IgD-negative memory B cell (primary cell): ENCODE measurements around the gene ASCL2. TPM values are rescaled to one million over a fixed set of nuclear protein-coding genes. Genes with fewer than 3 reads are reported as not detected.
A peak's percentile ranks its signal among the peaks of the same experiment; 100 is the strongest.

Experiments used
- H3K27ac Mint-ChIP-seq, 3 donors: one replicate each; pipeline ENCODE4 v1.8.0; 2020 to 2022; ENCODE audit warnings: mild to moderate bottlenecking in 3 of 3, mixed read lengths in 3 of 3, moderate library complexity in 1 of 3
- H3K27me3 Mint-ChIP-seq: one replicate; pipeline ENCODE4 v1.8.0; 2021; ENCODE audit warnings: mixed read lengths
- H3K36me3 Mint-ChIP-seq: one replicate; pipeline ENCODE4 v1.8.0; 2020; ENCODE audit warnings: mild to moderate bottlenecking, mixed read lengths
- H3K4me1 Mint-ChIP-seq, 3 donors: one replicate each; pipeline ENCODE4 v1.8.0; 2020 to 2022; ENCODE audit warnings: mixed read lengths in 3 of 3, mild to moderate bottlenecking in 1 of 3
- H3K4me3 Mint-ChIP-seq, 4 donors: one replicate each; pipeline ENCODE4 v1.8.0; 2020 to 2022; ENCODE audit warnings: mild to moderate bottlenecking in 4 of 4, mixed read lengths in 4 of 4, moderate library complexity in 3 of 4
- H3K9me3 Mint-ChIP-seq, 3 donors: one replicate each; pipeline ENCODE4 v1.8.0; 2020 to 2021; ENCODE audit warnings: mixed read lengths in 3 of 3, mild to moderate bottlenecking in 1 of 3
- polyA plus RNA-seq: library from polyadenylated mRNA; unstranded; fragments of 300-500 nt; fragmentation: Illumina TruSeq; gene quantifications from one replicate; pipeline ENCODE4 v1.2.3, GENCODE V29; 2021

Gene ASCL2
- polyA plus RNA-seq, 1 donor from 2014 or later, result 5.0 TPM

- no peak overlapping the region for H3K4me3 Mint-ChIP-seq
- no peak overlapping the region for H3K27ac Mint-ChIP-seq
- no peaks in the 10 kb centered on the region for H3K9me3 Mint-ChIP-seq
- no peaks in the 10 kb centered on the region for H3K27me3 Mint-ChIP-seq
- H3K36me3 Mint-ChIP-seq, result no peaks in the 10 kb centered on the region
- H3K4me1 Mint-ChIP-seq, result peaks cover 0 to 2% (median 0%) of the 10 kb centered on the region in 3 donors
Observed at GRCh38 chr11:2311353-2312133, 41.2 kb upstream of the ASCL2 start.

GRCh38 chr11:2310786-2311352, 40.5 kb upstream of the ASCL2 start:
- Mint-ChIP-seq H3K4me1 (peaks cover 0 to 7% (median 2%) of the 10 kb centered on the region in 3 donors), H3K27me3 (no peaks in the 10 kb centered on the region), H3K4me3 (no peak overlapping the region), H3K9me3 (no peaks in the 10 kb centered on the region), H3K27ac (no peak overlapping the region), H3K36me3 (no peaks in the 10 kb centered on the region)

DNA sequence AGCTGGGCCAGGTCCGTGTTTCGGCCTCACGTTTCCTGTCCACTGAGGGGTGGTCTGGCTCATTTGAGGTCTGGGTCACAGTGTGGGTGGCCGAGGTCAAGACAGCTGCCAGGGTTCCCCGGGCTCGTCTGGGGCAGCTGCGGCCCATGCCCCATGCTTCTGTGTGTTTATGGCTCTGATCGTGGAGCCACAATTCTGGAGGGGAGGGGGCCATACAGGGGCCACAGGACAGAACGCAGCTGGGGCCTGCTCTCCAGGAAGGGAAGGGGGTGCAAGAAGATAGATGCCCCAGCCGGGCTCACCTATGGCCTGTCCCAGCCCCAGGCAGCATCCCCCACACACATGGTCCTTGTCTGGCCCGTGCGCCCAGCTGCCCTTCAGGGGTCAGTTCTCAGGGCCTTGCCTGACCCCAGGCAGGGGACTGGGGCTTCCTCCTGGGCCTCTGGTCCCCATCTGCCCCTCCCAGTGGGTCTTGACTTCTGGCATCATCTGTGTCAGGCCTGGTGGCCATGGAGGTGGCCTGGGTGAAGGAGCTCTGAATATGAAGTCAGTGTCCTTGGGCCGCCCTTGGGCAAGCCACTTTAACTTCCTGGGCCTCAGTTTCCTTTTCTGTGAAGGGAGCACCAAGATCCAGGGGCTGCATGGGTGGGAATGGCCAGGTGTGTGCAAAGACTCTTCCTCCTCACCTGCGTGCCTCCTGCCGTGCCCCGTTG, 39.8 kb upstream of the ASCL2 start:
- H3K9me3 Mint-ChIP-seq, result no peaks in the 10 kb centered on the region
- H3K27me3 Mint-ChIP-seq, result no peaks in the 10 kb centered on the region
- H3K4me3 Mint-ChIP-seq, result no peak overlapping the region
- H3K27ac Mint-ChIP-seq, result no peak overlapping the region
- H3K36me3 Mint-ChIP-seq, result no peaks in the 10 kb centered on the region
- H3K4me1 Mint-ChIP-seq, result peaks cover 0 to 13% (median 6%) of the 10 kb centered on the region in 3 donors

DNA sequence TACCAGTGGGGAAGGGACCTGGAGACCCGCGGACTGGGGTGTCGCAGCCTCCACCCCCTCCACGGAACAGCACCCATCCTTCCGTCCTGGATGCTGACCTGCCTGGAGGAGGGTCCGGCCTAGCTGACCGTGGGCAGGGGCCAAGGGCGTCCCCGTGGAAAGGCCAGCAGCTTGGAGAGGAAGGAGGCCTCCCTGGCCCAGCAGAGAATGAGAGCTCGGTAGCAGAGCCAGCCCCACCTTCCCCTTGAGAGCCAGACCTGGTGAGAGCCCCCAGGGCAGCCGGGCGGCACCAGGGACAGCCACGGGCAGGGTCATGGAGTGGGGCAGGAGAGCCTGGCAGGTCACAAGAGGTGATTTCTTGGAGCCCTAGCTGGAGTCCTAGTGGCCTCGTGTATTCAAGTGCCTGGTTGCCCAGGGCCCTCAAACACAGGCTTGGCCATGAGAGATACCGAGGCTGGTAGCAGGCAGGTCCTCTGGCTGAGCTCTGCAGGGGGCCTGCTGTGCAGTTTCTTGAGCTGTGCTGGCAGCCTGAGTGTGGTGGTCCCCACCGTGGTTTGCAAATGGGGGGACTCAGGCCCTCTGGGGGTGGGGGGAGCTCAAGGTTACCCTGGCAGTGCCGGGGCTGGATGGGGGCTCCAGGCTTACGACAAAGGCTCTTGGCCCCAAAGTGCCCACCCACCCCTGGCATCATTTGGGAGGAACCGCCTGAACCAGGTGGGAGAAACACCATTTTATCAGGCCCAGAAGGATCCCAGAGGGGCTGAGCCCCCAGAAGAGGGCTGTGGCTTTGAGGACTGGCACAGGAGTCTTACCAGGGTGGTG, 39.1 kb upstream of the ASCL2 start:
- H3K9me3 Mint-ChIP-seq, result no peaks in the 10 kb centered on the region
- H3K27me3 Mint-ChIP-seq, result no peaks in the 10 kb centered on the region
- H3K4me3 Mint-ChIP-seq, result no peak overlapping the region
- H3K4me1 Mint-ChIP-seq, result peaks cover 0 to 16% (median 8%) of the 10 kb centered on the region in 3 donors
- no peak overlapping the region for H3K27ac Mint-ChIP-seq
- H3K36me3 Mint-ChIP-seq, result no peaks in the 10 kb centered on the region

GRCh38 chr11:2308713-2309112, 38.3 kb upstream of the ASCL2 start:
- Mint-ChIP-seq H3K4me1 (peaks cover 0 to 16% (median 8%) of the 10 kb centered on the region in 3 donors), H3K27ac (no peak overlapping the region), H3K27me3 (no peaks in the 10 kb centered on the region), H3K9me3 (no peaks in the 10 kb centered on the region), H3K36me3 (no peaks in the 10 kb centered on the region), H3K4me3 (no peak overlapping the region)

GRCh38 chr11:2307501-2308331, 37.3 kb upstream of the ASCL2 start:
- Mint-ChIP-seq H3K27ac (no peak overlapping the region), H3K36me3 (no peaks in the 10 kb centered on the region), H3K4me1 (peaks cover 0 to 16% (median 8%) of the 10 kb centered on the region in 3 donors), H3K27me3 (no peaks in the 10 kb centered on the region), H3K9me3 (no peaks in the 10 kb centered on the region), H3K4me3 (peak overlapping the region in 1 of 4 donors; percentile 45)

GRCh38 chr11:2306877-2307500, 36.6 kb upstream of the ASCL2 start:
- no peaks in the 10 kb centered on the region for H3K36me3 Mint-ChIP-seq
- H3K4me1 Mint-ChIP-seq, result peaks cover 0 to 20% (median 12%) of the 10 kb centered on the region in 3 donors
- no peak overlapping the region for H3K4me3 Mint-ChIP-seq
- H3K27me3 Mint-ChIP-seq, result no peaks in the 10 kb centered on the region
- no peaks in the 10 kb centered on the region for H3K9me3 Mint-ChIP-seq
- no peak overlapping the region for H3K27ac Mint-ChIP-seq

DNA sequence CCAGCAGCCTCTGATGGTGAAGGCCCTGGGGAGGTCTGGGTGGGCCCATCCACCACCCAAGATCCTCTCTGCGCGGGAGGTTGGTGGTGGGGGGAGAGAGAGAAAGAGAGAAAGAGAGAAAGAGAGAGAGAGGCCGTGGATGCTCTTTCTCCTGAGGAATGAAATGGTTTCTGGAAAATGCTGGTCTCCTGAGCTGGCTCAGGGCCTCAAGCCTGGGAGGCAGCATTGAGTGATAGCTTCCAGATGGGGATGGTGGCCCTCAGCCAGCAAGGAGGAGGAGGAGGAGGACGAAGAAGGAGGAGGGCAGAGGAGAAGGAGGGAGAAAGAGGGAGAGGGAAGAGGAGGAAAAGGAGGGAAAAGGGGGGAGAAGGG, 36.0 kb upstream of the ASCL2 start:
- H3K4me1 Mint-ChIP-seq, result peaks cover 0 to 20% (median 16%) of the 10 kb centered on the region in 3 donors
- no peaks in the 10 kb centered on the region for H3K27me3 Mint-ChIP-seq
- peak overlapping the region in 1 of 3 donors; percentile 83 for H3K27ac Mint-ChIP-seq
- H3K4me3 Mint-ChIP-seq, result peak overlapping the region in 1 of 4 donors; percentile 1
- H3K36me3 Mint-ChIP-seq, result no peaks in the 10 kb centered on the region
- H3K9me3 Mint-ChIP-seq, result no peaks in the 10 kb centered on the region

DNA sequence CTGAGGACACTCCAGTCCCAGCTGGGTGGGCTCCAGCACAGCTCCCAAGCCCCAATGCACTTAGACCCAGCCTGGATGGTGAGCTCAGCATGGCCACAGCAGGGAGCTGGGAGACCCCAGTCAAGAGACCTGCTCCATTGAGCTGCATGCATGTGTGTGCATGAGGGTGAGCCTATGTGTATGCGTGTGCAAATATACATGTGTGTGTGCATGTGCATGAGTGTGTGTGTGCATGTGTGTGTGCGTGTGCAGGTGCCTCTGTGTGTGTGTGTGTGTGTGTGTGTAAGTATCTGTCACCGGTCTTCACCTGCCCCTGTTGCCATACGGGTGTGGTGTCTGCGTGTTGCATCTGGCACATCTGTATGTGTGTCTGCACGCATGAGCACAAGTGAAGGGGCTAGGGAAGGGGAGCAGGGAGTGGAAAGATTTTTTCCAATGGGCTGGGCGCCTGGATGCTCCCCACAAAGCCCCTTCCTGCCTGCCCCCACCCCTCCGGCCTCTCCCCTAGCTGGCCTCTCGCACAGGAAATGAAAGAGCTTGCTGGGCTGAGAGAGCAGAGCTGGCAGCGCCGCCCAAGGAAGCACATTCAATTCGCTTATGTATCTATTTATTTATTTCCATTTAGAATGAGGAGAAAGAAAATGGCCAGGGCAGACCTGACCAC, 35.5 kb upstream of the ASCL2 start:
- Mint-ChIP-seq H3K27ac (peak overlapping the region in 1 of 3 donors; percentile 83), H3K27me3 (no peaks in the 10 kb centered on the region), H3K4me3 (peak overlapping the region in 3 of 4 donors; percentile 14 to 69 (median 21)), H3K36me3 (no peaks in the 10 kb centered on the region), H3K9me3 (no peaks in the 10 kb centered on the region), H3K4me1 (peaks cover 0 to 19% (median 18%) of the 10 kb centered on the region in 3 donors)

- no peaks in the 10 kb centered on the region for H3K36me3 Mint-ChIP-seq
- H3K27ac Mint-ChIP-seq, result no peak overlapping the region
- H3K4me1 Mint-ChIP-seq, result peaks cover 0 to 19% (median 18%) of the 10 kb centered on the region in 3 donors
- H3K27me3 Mint-ChIP-seq, result no peaks in the 10 kb centered on the region
- H3K4me3 Mint-ChIP-seq, result peak overlapping the region; percentile 14 to 69 (median 25)
- H3K9me3 Mint-ChIP-seq, result no peaks in the 10 kb centered on the region
Observed at GRCh38 chr11:2305140-2305778, 34.9 kb upstream of the ASCL2 start.

- Mint-ChIP-seq H3K4me1 (peaks cover 0 to 20% (median 19%) of the 10 kb centered on the region in 3 donors), H3K27ac (no peak overlapping the region), H3K36me3 (no peaks in the 10 kb centered on the region), H3K9me3 (no peaks in the 10 kb centered on the region), H3K4me3 (peak overlapping the region in 1 of 4 donors; percentile 60), H3K27me3 (no peaks in the 10 kb centered on the region)
Observed at GRCh38 chr11:2304506-2305139, 34.2 kb upstream of the ASCL2 start.

DNA sequence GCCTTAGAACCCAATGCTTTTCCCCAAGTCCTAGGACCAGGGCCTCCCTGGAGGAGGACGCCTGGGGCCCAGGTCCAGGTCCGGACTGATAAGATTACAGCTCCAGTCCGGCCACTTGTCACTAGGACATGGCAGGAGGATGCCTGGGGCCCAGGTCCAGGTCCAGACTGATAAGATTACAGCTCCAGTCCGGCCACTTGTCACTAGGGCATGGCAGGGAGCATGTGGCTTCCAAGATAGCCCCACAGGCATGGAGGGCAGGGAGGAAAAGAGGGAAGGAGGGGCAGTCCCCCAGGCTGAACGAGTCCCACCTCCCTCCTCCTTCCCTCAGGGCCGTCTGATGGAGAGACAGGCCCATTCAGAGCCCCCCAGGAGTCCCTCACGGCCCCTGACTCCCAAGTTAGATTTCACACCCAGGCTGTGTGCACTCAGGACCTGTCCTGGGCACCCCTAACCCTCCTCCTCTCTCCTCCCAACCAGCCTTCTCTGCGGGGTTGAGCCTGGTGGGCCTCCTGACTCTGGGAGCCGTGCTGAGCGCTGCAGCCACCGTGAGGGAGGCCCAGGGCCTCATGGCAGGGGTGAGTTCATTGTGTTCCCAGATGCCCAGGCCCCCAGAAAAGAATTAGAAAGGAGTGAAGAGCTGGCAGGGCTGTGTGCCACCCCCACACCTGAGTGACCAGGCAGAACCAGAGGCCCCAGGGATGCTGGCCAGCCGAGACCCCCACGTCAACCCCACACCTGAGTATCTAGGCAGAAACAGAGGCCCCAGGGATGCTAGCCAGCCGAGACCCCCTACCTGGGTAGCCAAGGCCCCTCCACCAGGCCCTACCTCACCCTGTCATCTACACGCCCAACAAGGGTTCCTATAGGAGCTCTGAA, 33.5 kb upstream of the ASCL2 start:
- Mint-ChIP-seq H3K4me3 (peak overlapping the region in 2 of 4 donors; percentile 9 to 89), H3K9me3 (no peaks in the 10 kb centered on the region), H3K36me3 (no peaks in the 10 kb centered on the region), H3K27ac (no peak overlapping the region), H3K4me1 (peaks cover 0 to 24% (median 22%) of the 10 kb centered on the region in 3 donors), H3K27me3 (no peaks in the 10 kb centered on the region)
